HL-60 (cell line): ENCODE measurements around the gene COL23A1.

Experiments used
- DNase-seq, 2 experiments: peaks; one replicate each; pipeline ENCODE4 v3.0.0-alpha.2; 2010 to 2020; ENCODE audit warnings: low read depth in 1 of 2, low spot score in 1 of 2
- H3K27ac ChIP-seq: fragments of 250-450 bp; sonication (Bioruptor Pico); replicated peaks from 2 replicates; pipeline ENCODE4 v1.5.1; 2020; ENCODE audit warnings: mild to moderate bottlenecking, moderate library complexity
- H3K27me3 ChIP-seq: fragments of 250-450 bp; sonication (Bioruptor Pico); 2 replicates; pipeline ENCODE4 v1.5.1; 2021; ENCODE audit warnings: mild to moderate bottlenecking, moderate library complexity; ENCODE audit not compliant: insufficient read depth, poor library complexity, severe bottlenecking
- H3K4me3 ChIP-seq: replicated peaks from 2 replicates; pipeline ENCODE4 v1.5.1; 2011; ENCODE audit warnings: mild to moderate bottlenecking, control low read depth, low read length; ENCODE audit not compliant: insufficient read depth
- GABPA ChIP-seq: IDR thresholded peaks from 2 replicates; pipeline ENCODE4 v1.6.1; 2012; ENCODE audit warnings: low read depth
- POLR2AphosphoS5 ChIP-seq: IDR thresholded peaks from 2 replicates; pipeline ENCODE4 v1.6.1; 2012; ENCODE audit warnings: low read depth
- SPI1 ChIP-seq: IDR thresholded peaks from 2 replicates; pipeline ENCODE4 v1.6.1; 2012; ENCODE audit warnings: low read depth, mild to moderate bottlenecking, borderline replicate concordance
- TF ChIP-seq, protein P1 (sequence below): IDR thresholded peaks from 2 replicates; pipeline ENCODE4 v1.6.1; 2012; ENCODE audit warnings: low read depth; ENCODE audit not compliant: insufficient replicate concordance
- TF ChIP-seq, protein P2 (sequence below): IDR thresholded peaks from one replicate; pipeline ENCODE4 v1.5.1; 2011; ENCODE audit warnings: low read length, control low read depth, inconsistent platforms; ENCODE audit not compliant: insufficient read depth

Gene COL23A1

DNA sequence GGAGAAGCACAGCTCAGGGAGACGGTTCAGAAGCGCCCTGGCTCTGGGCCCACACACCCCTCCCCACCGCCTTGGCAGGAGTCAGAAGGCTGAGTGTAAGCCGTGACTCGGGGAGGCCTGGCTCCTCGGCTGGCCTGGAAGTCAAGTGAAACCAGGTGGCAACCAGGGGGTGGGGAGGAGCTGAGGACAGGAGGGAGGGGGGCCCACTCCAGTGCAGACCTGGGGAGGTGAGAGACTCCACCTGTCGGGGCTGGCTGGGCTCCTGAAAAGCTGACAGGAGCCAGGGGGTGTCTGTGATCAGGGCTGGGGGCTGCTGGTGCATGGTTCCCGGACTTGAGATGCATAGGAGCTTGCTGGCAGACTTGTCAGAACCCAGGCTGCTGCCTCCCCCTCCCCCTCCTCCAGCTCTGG lies 207.4 kb downstream of the COL23A1 start:
- DNase-seq: no peak

DNA sequence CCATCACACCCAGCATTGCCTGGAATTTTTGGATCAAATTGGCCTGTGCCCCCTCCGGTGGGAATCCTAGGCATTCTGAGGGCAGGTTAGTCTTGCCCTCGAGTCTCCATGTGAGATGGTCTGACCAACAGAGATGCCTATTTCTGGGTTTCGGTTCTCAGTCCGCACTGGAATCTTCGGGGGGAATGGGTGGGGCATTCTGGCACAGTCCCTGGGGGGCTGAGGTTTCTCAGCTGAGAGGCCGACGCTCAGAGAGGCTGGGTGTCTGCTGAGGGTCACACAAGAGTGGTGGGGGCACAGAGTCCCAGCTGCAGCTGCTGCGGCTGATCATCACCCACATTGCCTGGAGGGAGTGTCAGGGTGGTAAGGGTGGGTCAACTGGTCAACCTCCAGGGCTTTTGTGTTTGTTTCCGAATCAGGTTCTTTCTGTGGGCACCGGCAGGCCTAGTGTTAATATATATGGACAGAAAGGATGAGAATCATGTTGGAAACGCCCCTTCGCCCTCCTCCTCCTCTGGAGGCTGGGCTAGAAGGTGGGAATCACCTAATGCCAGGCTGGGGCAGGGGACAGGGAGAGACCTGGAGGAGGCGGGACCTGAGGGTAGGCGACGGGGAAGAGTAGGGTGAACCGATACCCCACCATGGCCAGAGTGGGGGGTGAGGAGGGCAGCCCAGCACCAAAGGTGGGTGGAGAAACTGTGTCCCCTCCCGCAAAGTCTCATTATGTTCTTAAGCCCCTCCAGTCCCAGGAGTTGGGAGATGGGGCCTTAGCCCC lies 208.1 kb downstream of the COL23A1 start:
- no peak overlapping the region for H3K27ac ChIP-seq
- no peaks in the 10 kb centered on the region for H3K27me3 ChIP-seq
- DNase-seq: no peak
- H3K4me3 ChIP-seq: no peak overlapping the region
- TF ChIP-seq POLR2AphosphoS5: no peak
- TF ChIP-seq, protein P1, sequence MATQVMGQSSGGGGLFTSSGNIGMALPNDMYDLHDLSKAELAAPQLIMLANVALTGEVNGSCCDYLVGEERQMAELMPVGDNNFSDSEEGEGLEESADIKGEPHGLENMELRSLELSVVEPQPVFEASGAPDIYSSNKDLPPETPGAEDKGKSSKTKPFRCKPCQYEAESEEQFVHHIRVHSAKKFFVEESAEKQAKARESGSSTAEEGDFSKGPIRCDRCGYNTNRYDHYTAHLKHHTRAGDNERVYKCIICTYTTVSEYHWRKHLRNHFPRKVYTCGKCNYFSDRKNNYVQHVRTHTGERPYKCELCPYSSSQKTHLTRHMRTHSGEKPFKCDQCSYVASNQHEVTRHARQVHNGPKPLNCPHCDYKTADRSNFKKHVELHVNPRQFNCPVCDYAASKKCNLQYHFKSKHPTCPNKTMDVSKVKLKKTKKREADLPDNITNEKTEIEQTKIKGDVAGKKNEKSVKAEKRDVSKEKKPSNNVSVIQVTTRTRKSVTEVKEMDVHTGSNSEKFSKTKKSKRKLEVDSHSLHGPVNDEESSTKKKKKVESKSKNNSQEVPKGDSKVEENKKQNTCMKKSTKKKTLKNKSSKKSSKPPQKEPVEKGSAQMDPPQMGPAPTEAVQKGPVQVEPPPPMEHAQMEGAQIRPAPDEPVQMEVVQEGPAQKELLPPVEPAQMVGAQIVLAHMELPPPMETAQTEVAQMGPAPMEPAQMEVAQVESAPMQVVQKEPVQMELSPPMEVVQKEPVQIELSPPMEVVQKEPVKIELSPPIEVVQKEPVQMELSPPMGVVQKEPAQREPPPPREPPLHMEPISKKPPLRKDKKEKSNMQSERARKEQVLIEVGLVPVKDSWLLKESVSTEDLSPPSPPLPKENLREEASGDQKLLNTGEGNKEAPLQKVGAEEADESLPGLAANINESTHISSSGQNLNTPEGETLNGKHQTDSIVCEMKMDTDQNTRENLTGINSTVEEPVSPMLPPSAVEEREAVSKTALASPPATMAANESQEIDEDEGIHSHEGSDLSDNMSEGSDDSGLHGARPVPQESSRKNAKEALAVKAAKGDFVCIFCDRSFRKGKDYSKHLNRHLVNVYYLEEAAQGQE: no peak
- no peak for TF ChIP-seq GABPA
- TF ChIP-seq SPI1: no peak
- TF ChIP-seq, protein P2, sequence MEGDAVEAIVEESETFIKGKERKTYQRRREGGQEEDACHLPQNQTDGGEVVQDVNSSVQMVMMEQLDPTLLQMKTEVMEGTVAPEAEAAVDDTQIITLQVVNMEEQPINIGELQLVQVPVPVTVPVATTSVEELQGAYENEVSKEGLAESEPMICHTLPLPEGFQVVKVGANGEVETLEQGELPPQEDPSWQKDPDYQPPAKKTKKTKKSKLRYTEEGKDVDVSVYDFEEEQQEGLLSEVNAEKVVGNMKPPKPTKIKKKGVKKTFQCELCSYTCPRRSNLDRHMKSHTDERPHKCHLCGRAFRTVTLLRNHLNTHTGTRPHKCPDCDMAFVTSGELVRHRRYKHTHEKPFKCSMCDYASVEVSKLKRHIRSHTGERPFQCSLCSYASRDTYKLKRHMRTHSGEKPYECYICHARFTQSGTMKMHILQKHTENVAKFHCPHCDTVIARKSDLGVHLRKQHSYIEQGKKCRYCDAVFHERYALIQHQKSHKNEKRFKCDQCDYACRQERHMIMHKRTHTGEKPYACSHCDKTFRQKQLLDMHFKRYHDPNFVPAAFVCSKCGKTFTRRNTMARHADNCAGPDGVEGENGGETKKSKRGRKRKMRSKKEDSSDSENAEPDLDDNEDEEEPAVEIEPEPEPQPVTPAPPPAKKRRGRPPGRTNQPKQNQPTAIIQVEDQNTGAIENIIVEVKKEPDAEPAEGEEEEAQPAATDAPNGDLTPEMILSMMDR: no peak

More for the DNA sequence above, 207.4 kb downstream of the COL23A1 start:
- no peak overlapping the region for H3K4me3 ChIP-seq
- no peaks in the 10 kb centered on the region for H3K27me3 ChIP-seq
- H3K27ac ChIP-seq: no peak overlapping the region
- TF ChIP-seq, protein P2: no peak
- TF ChIP-seq SPI1 (no peak), POLR2AphosphoS5 (no peak), GABPA (no peak)
- TF ChIP-seq, protein P1: no peak

DNA sequence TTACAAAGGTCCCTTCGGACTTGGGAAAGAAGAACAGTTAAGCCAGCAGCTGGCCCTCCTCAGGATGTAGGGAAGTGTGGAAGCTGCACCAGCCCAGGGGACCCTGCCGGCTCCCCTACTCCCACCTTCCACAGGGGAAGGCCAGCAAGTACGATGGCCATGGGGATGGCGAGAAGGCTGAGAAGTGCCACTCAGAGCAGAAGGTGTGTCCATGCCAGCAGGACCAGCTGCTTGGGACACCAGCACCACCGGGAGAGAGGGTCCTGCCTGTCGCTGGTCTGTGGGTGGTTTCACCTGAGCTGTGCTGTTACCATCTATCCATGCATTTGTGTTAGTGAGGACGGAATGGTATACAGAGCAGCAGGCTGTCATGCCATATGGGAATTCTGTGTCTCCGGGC lies 209.0 kb downstream of the COL23A1 start:
- no peaks in the 10 kb centered on the region for H3K27me3 ChIP-seq
- H3K4me3 ChIP-seq: no peak overlapping the region
- TF ChIP-seq, protein P1: no peak
- TF ChIP-seq GABPA (no peak), SPI1 (no peak), POLR2AphosphoS5 (no peak)
- TF ChIP-seq, protein P2: no peak
- no peak for DNase-seq
- H3K27ac ChIP-seq: no peak overlapping the region
